Loucy (cell line): ENCODE measurements around the gene SORCS1.

Source experiments
- H2AFZ ChIP-seq: fragments of 200-600 bp; sonication (generic); 2 replicates; pipeline ENCODE4 v1.6.0; 2016; ENCODE audit warnings: antibody characterized with exemption, mild to moderate bottlenecking, low read length, moderate library complexity
- H3F3A ChIP-seq: fragments of 200-600 bp; 2 replicates; pipeline ENCODE4 v1.6.0; 2016; ENCODE audit warnings: antibody characterized with exemption, low read depth, mild to moderate bottlenecking
- H3K27me3 ChIP-seq: fragments of 200-600 bp; sonication (generic); 2 replicates; pipeline ENCODE4 v1.6.1; 2014; ENCODE audit warnings: low read length, mild to moderate bottlenecking; ENCODE audit not compliant: insufficient read depth, poor library complexity, severe bottlenecking
- H3K36me3 ChIP-seq: fragments of 200-600 bp; sonication (generic); 2 replicates; pipeline ENCODE4 v1.6.1; 2016; ENCODE audit warnings: low read length; ENCODE audit not compliant: insufficient read depth
- H3K4me1 ChIP-seq: fragments of 200-600 bp; sonication (generic); 2 replicates; pipeline ENCODE4 v1.5.1; 2014; ENCODE audit warnings: low read length, mild to moderate bottlenecking; ENCODE audit not compliant: insufficient read depth, poor library complexity, severe bottlenecking
- H3K4me2 ChIP-seq: fragments of 200-600 bp; sonication (generic); 2 replicates; pipeline ENCODE4 v1.6.0; 2014; ENCODE audit warnings: antibody characterized with exemption, low read length, low read depth, mild to moderate bottlenecking; ENCODE audit not compliant: poor library complexity, severe bottlenecking
- H3K4me3 ChIP-seq: fragments of 200-600 bp; sonication (generic); 2 replicates; pipeline ENCODE4 v1.5.1; 2014; ENCODE audit warnings: low read length, mild to moderate bottlenecking, mixed read lengths; ENCODE audit not compliant: poor library complexity, severe bottlenecking
- H3K79me2 ChIP-seq: fragments of 200-600 bp; sonication (generic); 2 replicates; pipeline ENCODE4 v1.6.1; 2014; ENCODE audit warnings: low read length; ENCODE audit not compliant: insufficient read depth
- H3K9ac ChIP-seq: fragments of 200-600 bp; sonication (generic); 2 replicates; pipeline ENCODE4 v1.6.0; 2014; ENCODE audit warnings: mild to moderate bottlenecking, low read depth, low read length, moderate library complexity; ENCODE audit not compliant: poor library complexity, severe bottlenecking
- H3K9me2 ChIP-seq: fragments of 200-600 bp; sonication (generic); replicated peaks from 2 replicates; pipeline ENCODE4 v1.6.1; 2016; ENCODE audit warnings: low read depth, low read length, mixed read lengths
- H3K9me3 ChIP-seq: fragments of 200-600 bp; sonication (generic); 2 replicates; pipeline ENCODE4 v1.6.1; 2014; ENCODE audit warnings: mild to moderate bottlenecking, antibody characterized with exemption, low read length, low read depth; ENCODE audit not compliant: insufficient read depth
- H4K20me1 ChIP-seq: fragments of 200-600 bp; sonication (generic); 2 replicates; pipeline ENCODE4 v1.6.0; 2014; ENCODE audit warnings: antibody characterized with exemption, low read length, mild to moderate bottlenecking; ENCODE audit not compliant: insufficient read depth, poor library complexity, severe bottlenecking
- CTCF ChIP-seq: fragments of 200-600 bp; sonication (generic); conservative IDR thresholded peaks from 2 replicates; pipeline ENCODE4 v1.5.1; 2014; ENCODE audit warnings: mild to moderate bottlenecking, antibody characterized with exemption, low read length
- EZH2phosphoT487 ChIP-seq: fragments of 200-600 bp; IDR thresholded peaks from 2 replicates; pipeline ENCODE4 v1.6.1; 2018; ENCODE audit warnings: antibody characterized with exemption, mild to moderate bottlenecking, moderate library complexity, borderline replicate concordance

Gene SORCS1

GRCh38 chr10:106728232-106728631 lies 436.3 kb downstream of the SORCS1 start:
- H3K4me1 ChIP-seq, result peaks cover 4% of the 10 kb centered on the region
- H4K20me1 ChIP-seq, result no peaks in the 10 kb centered on the region
- H3K36me3 ChIP-seq, result no peaks in the 10 kb centered on the region
- no peaks in the 10 kb centered on the region for H3K27me3 ChIP-seq
- no peaks in the 10 kb centered on the region for H3F3A ChIP-seq
- no peaks in the 10 kb centered on the region for H3K9me3 ChIP-seq
- H2AFZ ChIP-seq, result no peak overlapping the region
- no peak overlapping the region for H3K9ac ChIP-seq
- no peaks in the 10 kb centered on the region for H3K9me2 ChIP-seq
- no peak overlapping the region for H3K4me2 ChIP-seq
- no peaks in the 10 kb centered on the region for H3K79me2 ChIP-seq
- TF ChIP-seq EZH2phosphoT487 (no peak), CTCF (no peak)
- no peak overlapping the region for H3K4me3 ChIP-seq

DNA sequence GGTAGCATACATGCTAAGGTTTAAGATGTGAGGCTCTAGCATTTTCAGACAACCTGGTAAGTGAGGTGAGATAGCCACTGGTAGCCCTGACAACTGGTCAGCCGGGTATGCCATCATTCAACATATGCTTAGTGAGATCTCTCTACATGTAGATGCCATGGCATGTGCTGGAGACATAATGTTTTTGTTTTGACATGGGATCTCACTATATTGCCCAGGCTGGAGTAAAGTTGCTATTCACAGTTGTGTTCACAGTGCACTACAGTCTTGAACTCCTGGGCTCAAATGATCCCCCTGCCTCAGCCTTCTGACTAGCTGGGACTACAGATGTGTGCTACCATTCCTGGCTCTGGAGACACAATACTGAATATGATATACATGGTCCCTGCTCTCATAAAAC lies 437.3 kb downstream of the SORCS1 start:
- Histone ChIP-seq H3K27me3 (no peaks in the 10 kb centered on the region), H3K4me3 (no peak overlapping the region), H3K4me2 (no peak overlapping the region), H2AFZ (no peak overlapping the region), H3K36me3 (no peaks in the 10 kb centered on the region), H3K9me2 (no peaks in the 10 kb centered on the region), H3K9ac (no peak overlapping the region), H3K79me2 (no peaks in the 10 kb centered on the region), H3K4me1 (peaks cover 4% of the 10 kb centered on the region), H3K9me3 (no peaks in the 10 kb centered on the region), H4K20me1 (no peaks in the 10 kb centered on the region), H3F3A (no peaks in the 10 kb centered on the region)
- TF ChIP-seq CTCF, result no peak
- no peak for TF ChIP-seq EZH2phosphoT487

DNA sequence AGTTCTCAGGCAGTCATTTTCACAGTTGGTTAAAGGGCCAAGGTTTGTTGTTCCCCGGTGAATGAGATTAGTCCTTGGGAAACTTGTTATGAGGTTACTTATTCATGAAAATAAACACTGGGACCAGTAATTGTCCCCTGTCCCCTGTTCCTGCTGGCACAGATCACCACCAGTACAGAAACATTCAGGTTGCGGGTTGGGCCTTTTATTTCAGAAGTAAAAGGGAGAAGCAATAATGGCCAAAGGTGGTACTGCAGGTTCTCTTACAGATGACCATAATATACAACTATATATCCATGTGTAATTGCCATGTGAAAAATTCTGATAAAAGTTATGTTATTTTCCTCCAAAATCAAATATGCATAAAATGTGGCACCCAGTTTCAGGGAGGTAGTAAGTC lies 442.0 kb downstream of the SORCS1 start:
- H4K20me1 ChIP-seq, result no peaks in the 10 kb centered on the region
- H3K9me3 ChIP-seq, result no peaks in the 10 kb centered on the region
- no peak overlapping the region for H3K4me3 ChIP-seq
- H3K36me3 ChIP-seq, result no peaks in the 10 kb centered on the region
- no peak overlapping the region for H3K9ac ChIP-seq
- H3K27me3 ChIP-seq, result no peaks in the 10 kb centered on the region
- TF ChIP-seq EZH2phosphoT487 (no peak), CTCF (peak; percentile 41; the same call in 1 of the 2 replicates)
- no peak overlapping the region for H3K4me2 ChIP-seq
- H3K4me1 ChIP-seq, result no peaks in the 10 kb centered on the region
- no peaks in the 10 kb centered on the region for H3K9me2 ChIP-seq
- no peak overlapping the region; the same call in 1 of the 2 replicates for H2AFZ ChIP-seq
- no peaks in the 10 kb centered on the region for H3K79me2 ChIP-seq
- no peaks in the 10 kb centered on the region for H3F3A ChIP-seq
